ENCODE data around the gene CDH4. TPM values are rescaled to one million over a fixed set of nuclear protein-coding genes. Genes with fewer than 3 reads are reported as not detected.

The CDH4 gene
- total RNA-seq, 2 experiments from 2014 or later = 0.11 to 0.18 TPM

- no peak overlapping the region for H3K4me3 Mint-ChIP-seq
- no peak for TF ChIP-seq CTCF (IDR thresholded peaks at IDR 0.05)
- CTCF ChIA-PET = no interaction called here
- POLR2A ChIA-PET = no interaction called here
- peaks cover 3% of the 10 kb centered on the region for H3K9me3 Mint-ChIP-seq
- H3K36me3 Mint-ChIP-seq (ENCODE audit: low read depth) = no peaks in the 10 kb centered on the region
- peaks cover 2% of the 10 kb centered on the region for H3K4me1 Mint-ChIP-seq (ENCODE audit: low read depth)
- DNase-seq (no peak), ATAC-seq (no peak)
- intact Hi-C loops (cut with micrococcal nuclease) = no loop called here
- H3K27ac Mint-ChIP-seq = no peak overlapping the region
- H3K27me3 Mint-ChIP-seq = peaks cover 6% of the 10 kb centered on the region
Measured at GRCh38 chr20:61391185-61391584, 139.1 kb downstream of the CDH4 start.

- H3K27me3 Mint-ChIP-seq = peaks cover 6% of the 10 kb centered on the region
- CTCF ChIA-PET = no interaction called here
- POLR2A ChIA-PET = no interaction called here
Measured at GRCh38 chr20:61391812-61392520, 139.9 kb downstream of the CDH4 start.

GRCh38 chr20:61394088-61394799, 142.2 kb downstream of the CDH4 start:
- no peak overlapping the region for H3K27ac Mint-ChIP-seq
- DNase-seq = no peak
- ATAC-seq = no peak
- H3K4me3 Mint-ChIP-seq = no peak overlapping the region
- POLR2A ChIA-PET = no interaction called here
- no peaks in the 10 kb centered on the region for H3K36me3 Mint-ChIP-seq (ENCODE audit: low read depth)
- peaks cover 3% of the 10 kb centered on the region for H3K9me3 Mint-ChIP-seq
- intact Hi-C loops (cut with micrococcal nuclease) = no loop called here
- TF ChIP-seq CTCF (IDR thresholded peaks at IDR 0.05) = no peak
- CTCF ChIA-PET = no interaction called here
- H3K27me3 Mint-ChIP-seq = no peaks in the 10 kb centered on the region
- H3K4me1 Mint-ChIP-seq (ENCODE audit: low read depth) = no peaks in the 10 kb centered on the region

More at GRCh38 chr20:61391812-61392520, 139.9 kb downstream of the CDH4 start:
- H3K36me3 Mint-ChIP-seq (ENCODE audit: low read depth) = no peaks in the 10 kb centered on the region
- no peak overlapping the region for H3K27ac Mint-ChIP-seq
- TF ChIP-seq CTCF (IDR thresholded peaks at IDR 0.05) = no peak
- peaks cover 2% of the 10 kb centered on the region for H3K4me1 Mint-ChIP-seq (ENCODE audit: low read depth)
- peaks cover 3% of the 10 kb centered on the region for H3K9me3 Mint-ChIP-seq
- ATAC-seq = no peak
- intact Hi-C loops (cut with micrococcal nuclease) = no loop called here
- H3K4me3 Mint-ChIP-seq = no peak overlapping the region
- DNase-seq = no peak

GRCh38 chr20:61396262-61396848, 144.3 kb downstream of the CDH4 start:
- Mint-ChIP-seq H3K27me3 (no peaks in the 10 kb centered on the region), H3K4me1 (ENCODE audit: low read depth) (no peaks in the 10 kb centered on the region), H3K36me3 (ENCODE audit: low read depth) (no peaks in the 10 kb centered on the region), H3K9me3 (no peaks in the 10 kb centered on the region), H3K4me3 (no peak overlapping the region), H3K27ac (no peak overlapping the region)
- intact Hi-C loops (cut with micrococcal nuclease) = no loop called here
- ChIA-PET POLR2A (interaction anchor here (0.8 kb wide), 1 partner anchor 12 kb away, joined by 3 read pairs; no protein-coding TSS in a partner anchor), CTCF (interaction anchor here (1.0 kb wide), 1 partner anchor 10 kb away, joined by 3 read pairs; no protein-coding TSS in a partner anchor)
- no peak for TF ChIP-seq CTCF (IDR thresholded peaks at IDR 0.05)
- no peak for DNase-seq
- no peak for ATAC-seq

- ChIA-PET CTCF (interaction anchor here (1.0 kb wide), 1 partner anchor 11 kb away, joined by 3 read pairs; no protein-coding TSS in a partner anchor), POLR2A (interaction anchor here (0.8 kb wide), 1 partner anchor 11 kb away, joined by 3 read pairs; no protein-coding TSS in a partner anchor)
- intact Hi-C loops (cut with micrococcal nuclease) = no loop called here
- DNase-seq = no peak
- ATAC-seq = no peak
- H3K27ac Mint-ChIP-seq = no peak overlapping the region
- H3K4me1 Mint-ChIP-seq (ENCODE audit: low read depth) = no peaks in the 10 kb centered on the region
- H3K36me3 Mint-ChIP-seq (ENCODE audit: low read depth) = no peaks in the 10 kb centered on the region
- TF ChIP-seq CTCF (IDR thresholded peaks at IDR 0.05) = no peak
- H3K4me3 Mint-ChIP-seq = no peak overlapping the region
- no peaks in the 10 kb centered on the region for H3K9me3 Mint-ChIP-seq
- H3K27me3 Mint-ChIP-seq = no peaks in the 10 kb centered on the region
Measured at GRCh38 chr20:61397146-61397545, 145.1 kb downstream of the CDH4 start.
